IMR-90 (cell line): ENCODE measurements around the gene FARS2.

Experiments
- CEBPB ChIP-seq: IDR thresholded peaks from 2 replicates; pipeline ENCODE4 v1.6.1; 2012; ENCODE audit warnings: low read depth, low read length, improper control_type of control experiment
- CTCF ChIP-seq: conservative IDR thresholded peaks from 2 replicates; pipeline ENCODE4 v1.5.1; 2012; ENCODE audit warnings: mild to moderate bottlenecking, low read depth, low read length, improper control_type of control experiment
- POLR2A ChIP-seq: IDR thresholded peaks from 2 replicates; pipeline ENCODE4 v1.6.1; 2012; ENCODE audit warnings: mild to moderate bottlenecking, low read depth, low read length
- RFX5 ChIP-seq: IDR thresholded peaks from 2 replicates; pipeline ENCODE4 v1.8.0; 2012; ENCODE audit warnings: low read depth, mild to moderate bottlenecking, low read length, moderate library complexity

- TF ChIP-seq CTCF (no peak), POLR2A (no peak), RFX5 (no peak), CEBPB (no peak)
Observed at GRCh38 chr6:5749651-5750215, 488.4 kb downstream of the FARS2 start.
